Stimulated activated CD4-positive, alpha-beta T cell treated with anti-CD3 and anti-CD28 coated beads, Interleukin-1b, Interleukin-23, amount 100 ng/mL, for 1 hour (primary cell): ENCODE results near the gene MYG1.
"Not testable (repeated sequence)": the region's sequence is repeated elsewhere in the genome, so short reads cannot be mapped to it uniquely, and the experiment has no call there.

ENCODE experiments used
- DNase-seq, 2 donors: peaks; one replicate each; pipeline ENCODE4 v3.0.0-alpha.2; 2020; ENCODE audit warnings: low read depth in 2 of 2

MYG1 gene

DNA sequence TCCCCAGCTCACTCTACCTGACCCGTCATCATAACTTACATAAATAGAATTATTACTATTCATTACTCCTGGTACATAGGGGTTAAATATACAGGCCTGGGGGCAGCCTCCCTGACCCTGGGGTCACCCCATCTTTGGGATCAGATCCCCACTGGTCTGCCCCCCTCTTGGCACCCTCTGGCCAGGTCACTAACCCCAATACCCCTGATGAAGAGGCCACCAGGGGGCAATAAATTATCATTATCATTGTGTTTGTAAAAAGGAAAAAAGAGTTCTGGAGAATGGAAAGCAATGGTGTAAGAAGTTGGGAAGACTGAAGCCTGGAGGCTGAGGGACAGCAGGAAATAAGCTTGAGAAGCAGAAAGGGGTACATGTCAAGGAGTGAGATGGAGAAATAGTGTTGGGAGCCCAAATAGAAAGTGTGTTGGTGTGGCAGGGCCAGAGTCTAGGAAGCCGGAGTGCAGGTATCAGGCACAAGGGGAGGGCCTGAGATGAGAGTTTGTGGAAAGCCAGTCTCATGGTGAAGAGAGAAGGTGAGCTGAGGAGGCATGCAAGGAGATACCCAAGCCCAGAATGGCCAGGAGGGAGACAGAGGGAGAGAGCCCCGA, 28.0 kb downstream of the MYG1 start:
- no peak for DNase-seq

DNA sequence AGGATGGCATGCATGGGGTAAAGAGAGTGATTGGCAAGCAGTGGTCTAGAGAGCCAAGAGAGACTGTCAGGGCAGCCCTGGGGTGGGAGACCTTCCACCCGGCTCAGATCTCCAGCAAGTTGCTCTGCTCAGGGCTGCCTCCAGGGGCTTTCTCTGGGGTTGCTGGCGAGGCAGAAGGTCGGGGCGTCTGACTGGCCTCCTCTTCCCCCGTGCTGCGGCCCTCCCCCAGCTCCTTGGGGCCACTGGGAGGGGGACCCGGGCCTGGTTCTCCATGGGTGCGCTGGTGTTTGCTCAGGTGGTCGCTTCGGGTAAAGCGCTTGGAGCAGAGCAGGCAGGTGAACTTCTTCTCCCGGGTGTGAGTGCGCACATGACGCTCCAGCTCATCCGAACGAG, 28.5 kb downstream of the MYG1 start:
- DNase-seq, result no peak

DNA sequence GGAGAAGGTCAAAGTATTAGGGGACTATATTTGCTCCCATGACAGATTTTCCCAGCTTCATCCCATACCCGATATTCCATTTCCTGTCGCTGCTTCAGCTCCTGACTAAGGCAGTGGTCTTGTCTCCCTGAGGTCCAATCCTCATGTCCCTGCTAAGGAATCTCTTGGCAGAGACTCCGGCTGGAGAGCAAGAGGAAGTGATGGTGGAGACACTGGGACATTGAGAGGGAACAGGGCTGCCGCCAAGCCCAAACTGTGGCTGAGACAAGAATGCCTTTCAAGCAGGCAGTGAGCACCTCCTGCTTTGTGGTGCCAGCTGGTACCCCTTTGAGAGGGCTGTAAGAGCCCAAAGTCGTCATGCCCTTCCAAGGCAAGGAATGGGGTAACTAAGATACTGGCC, 31.2 kb downstream of the MYG1 start:
- DNase-seq, result no peak

DNA sequence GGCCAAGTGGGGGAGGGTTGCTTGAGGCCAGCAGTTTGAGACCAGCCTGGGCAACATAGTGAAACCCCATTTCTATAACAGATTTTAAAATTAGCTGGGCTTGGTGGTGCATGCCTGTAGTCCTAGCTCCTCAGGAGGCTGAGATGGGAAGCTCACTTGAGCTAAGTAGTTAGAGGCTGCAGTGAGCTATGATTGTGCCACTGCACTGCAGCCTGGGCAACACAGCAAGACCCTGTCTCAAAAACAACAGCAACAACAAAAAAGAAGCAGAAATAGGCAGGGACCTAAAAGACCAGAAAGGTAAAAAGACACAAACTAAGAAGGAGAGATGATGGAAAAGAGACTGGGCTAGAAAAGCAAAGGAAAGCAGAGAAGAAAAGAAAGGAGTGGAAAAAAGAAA, 32.8 kb downstream of the MYG1 start:
- not testable (repeated sequence) for DNase-seq

DNA sequence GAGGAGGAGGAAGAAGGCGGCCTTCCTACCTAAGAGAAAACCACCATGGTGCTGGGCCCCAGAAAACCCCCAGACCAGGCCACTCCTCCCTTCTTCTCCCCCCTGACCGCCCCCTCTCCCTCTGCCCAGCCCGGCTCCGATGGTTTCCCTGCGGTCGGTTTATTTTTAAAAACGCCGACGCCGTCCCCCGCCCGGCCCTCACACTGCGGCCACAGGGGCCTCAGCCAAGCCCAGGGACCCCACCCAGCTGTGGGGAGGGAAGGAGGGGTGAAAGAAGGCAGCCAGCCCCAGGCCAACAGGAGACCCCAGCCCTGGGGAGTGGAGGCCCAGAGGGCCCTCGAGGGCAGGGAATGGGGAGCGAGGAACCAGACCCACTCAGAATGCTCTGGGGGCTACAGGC, 33.2 kb downstream of the MYG1 start:
- no peak for DNase-seq

DNA sequence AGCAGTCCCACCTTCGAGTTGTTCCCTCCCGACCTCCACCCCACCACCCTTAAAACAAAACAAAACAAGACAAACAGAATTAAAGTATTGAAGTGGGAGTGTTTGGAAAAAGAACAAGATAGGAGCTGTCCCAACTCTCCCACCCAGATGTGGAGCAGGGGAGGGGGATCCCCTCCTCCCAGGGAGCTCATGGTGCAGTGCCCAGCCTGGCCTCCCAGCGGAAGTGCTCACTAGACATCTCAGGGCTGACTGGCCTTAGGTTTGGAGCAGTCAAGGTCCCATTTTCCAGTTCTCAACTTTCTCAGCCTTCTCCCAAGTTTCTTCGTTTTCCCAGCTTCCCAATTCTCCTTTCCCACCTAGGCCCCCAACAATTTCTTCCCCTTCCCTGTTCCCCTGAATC, 33.8 kb downstream of the MYG1 start:
- no peak for DNase-seq

DNA sequence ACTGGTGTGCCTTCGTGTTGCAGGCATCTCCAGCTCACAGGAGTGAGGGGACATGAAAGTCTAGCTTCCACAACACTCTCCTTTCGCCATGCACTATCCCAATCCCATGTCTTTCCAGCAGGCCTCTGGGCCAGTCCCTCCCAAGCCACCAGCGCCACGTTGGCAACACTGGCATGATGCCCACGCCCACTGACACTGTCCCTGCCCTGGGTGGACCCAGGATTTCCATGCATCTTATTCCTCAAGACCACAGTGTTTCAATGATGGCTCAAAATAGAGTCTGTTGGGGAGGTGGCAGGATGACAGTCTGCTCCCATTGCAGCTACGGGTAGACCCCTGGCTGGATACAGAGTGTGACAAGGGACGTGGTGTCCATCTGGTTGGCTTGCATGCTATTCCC, 34.4 kb downstream of the MYG1 start:
- no peak for DNase-seq

DNA sequence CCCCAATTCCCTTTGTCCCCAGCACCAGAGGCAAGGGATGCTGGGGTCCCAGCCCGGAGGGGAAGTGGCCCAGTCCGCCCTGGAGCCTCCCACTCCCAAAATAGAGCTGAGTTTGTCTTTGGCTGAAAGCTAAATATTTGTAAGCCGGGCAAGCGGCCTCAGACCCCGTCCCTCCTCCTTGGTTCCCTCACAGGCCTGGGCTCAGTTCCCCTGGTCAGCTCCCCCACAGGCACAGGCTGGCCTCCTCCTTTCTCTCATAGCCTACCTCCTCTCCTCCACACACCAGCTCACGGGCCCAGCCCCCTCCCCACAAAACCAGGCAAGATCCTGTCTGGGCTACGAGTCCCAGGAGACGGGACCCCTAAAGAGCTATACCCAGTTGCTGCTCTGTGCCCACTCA, 35.3 kb downstream of the MYG1 start:
- no peak for DNase-seq

DNA sequence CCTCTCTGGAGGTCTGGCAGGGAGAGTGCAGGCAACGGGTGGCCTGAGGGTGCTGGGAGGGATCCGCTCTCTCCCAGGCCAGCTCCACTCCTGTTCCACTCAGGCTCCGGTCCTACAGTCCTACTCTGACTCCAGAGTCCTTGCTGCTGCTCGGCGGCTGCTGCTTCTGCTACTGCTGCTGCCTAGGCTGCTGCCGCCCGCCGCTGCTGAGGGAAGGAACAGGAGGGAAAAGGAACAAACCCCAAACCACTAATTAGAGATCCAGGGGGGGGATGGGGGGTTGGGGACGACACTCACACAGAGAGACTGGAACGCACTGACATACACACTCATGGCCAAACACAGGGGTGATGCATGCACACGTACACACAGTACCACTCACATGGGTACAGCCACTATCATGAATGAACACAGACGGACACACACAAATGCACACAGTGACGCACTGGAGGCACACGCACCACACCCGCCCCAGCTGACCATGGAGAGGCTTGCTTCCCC, 36.7 kb downstream of the MYG1 start, which contains the start of gene SP7:
Gene SP7, minus strand, starts transcription at position 174 of the 501 bp plus-strand sequence. CDS start 708 bp downstream, outside the sequence.
- no peak for DNase-seq

DNA sequence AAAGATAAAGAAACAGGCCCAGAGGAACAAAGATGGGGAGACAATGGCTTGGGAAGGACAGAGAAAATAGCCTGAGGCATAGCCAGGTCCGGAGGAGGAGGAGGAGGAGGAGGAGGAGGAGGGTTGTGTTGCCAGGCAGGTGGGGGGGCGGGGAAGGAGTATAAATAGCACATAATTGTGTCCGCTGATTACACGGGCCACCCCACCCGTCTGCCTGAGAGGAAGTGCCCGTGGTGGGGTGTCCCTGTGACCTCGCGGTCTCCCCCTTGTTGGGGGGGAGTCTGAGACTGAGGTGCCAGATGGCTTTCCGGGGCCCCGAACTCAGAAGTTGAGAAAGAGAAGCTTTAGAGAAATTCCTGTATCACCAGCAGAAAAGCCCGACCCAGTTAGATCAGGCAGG, 38.5 kb downstream of the MYG1 start:
- DNase-seq, result no peak

DNA sequence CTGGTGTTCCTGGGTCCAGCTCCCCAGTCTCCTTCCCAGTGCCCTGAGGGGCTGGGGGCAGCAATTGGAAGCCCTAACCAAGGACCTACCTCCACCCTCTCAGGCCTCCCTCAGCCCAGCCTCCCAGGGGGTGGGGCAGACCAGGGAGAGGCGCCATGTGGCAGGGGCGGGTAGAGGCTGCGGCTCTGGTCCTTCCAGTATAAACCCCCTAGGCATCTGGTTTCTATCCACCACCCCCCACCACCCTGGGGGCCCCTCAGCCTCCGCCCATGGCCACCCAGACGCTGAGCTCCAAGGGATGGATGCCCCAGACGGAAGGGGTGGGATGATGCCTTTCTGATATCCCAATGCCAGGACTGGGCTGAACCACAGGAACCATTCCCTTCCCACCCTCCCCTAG, 39.4 kb downstream of the MYG1 start:
- DNase-seq, result no peak

DNA sequence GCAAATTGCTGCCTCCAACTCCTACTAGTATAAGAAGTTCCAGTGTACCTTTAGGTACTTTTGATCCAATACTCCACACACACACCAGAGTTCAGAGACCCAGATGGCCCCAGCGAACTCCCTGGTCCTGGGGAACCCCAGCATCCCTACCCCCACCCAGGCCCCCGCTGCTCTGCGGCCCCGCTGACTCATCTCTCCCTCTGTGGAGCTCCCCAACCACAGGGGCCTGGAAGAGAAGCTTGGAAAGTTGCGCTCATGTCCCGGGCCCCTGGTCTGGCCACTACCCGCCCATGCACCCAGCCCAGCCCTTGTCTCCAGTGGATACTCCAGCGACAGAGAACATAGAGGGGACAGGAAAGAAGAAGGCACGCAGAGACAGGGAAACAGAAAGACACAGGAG, 40.9 kb downstream of the MYG1 start:
- no peak for DNase-seq

DNA sequence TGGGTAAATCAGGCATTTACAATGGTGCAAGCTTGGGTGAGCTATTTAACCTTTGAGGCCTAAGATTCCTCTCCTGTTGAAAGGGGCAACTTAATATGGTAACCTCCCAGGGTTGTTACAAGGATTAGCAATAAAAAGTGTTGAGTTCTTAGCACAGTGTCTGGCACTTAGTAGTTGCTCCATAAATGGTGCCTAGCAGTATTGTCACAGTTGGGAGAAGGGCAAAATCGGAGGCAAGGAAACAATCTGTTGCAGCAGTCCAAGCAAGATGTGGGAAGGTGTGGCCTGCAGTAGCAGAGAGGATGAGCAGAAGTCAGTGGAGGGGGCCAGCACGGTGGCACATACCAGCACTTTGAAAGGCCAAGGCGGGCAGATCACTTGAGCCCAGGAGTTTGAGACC, 44.0 kb downstream of the MYG1 start:
- no peak for DNase-seq

DNA sequence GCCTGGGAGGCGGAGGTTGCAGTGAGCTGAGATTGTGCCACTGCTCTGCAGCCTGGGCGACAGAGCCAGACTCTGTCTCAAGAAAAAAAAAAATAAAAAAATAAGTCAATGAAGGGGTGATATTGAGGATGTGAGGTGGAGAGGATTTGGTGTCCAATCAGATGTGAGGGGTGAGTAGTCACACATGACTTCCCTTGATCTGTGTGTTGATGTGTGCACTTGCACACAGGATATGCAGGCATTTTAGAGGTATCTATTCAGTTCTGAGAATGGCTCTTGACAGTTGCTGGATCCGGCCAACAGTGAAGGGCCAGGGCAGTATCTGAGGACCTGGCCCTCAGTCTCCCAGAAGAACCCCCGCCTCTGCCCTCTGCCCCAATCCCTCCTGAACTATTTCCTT, 44.5 kb downstream of the MYG1 start:
- DNase-seq, result no peak

DNA sequence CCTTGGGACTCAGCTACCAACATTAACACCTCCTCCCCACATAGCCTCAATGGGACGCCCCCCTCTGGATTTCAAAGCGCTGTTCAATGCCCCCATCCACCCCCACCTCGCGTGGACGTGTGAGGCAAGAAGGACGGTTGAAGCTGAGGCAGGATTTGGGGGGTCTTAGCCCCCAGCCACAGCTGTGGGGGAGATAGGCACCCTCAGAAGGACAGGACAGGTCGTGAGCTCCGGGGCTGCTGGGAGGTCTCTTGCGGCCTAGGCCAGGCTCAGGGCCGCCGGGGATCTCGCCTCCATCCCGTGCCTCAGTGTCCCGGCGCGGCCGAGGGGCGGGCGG, 45.0 kb downstream of the MYG1 start:
- DNase-seq, result no peak

DNA sequence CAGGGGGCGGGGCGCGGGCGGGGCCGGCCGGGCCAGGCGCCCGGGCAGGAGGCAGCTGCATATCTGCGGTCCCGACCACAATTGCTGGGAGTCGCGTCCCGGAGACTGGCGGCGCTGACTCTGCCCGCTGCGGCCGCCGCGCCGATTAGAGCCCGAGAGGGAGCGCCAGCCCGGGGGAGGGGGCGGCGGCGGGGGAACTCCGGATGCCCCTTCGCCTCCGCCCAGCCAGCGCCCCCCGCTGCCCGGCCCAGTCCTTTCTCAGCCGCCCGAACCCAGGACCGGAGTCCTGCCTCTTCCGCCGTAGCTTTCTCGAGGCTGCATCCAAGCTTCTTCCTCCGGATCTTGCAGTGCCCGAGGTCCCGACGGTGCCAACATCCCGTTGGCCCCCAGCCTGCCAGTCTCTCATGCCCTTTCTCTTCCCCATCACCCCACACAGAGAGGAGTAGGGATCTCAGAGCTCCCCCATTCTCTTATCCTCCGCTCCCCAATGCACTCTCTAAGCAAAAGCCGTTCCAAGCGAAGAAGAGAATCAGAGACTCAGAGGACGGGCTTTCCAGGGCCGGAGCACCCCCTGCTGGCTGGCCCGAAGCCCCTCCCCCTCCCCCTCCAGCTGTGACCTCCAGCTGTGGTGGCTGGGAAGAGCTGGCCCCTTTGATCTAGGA, 45.5 kb downstream of the MYG1 start:
- peak; percentile 20 to 58 for DNase-seq

DNA sequence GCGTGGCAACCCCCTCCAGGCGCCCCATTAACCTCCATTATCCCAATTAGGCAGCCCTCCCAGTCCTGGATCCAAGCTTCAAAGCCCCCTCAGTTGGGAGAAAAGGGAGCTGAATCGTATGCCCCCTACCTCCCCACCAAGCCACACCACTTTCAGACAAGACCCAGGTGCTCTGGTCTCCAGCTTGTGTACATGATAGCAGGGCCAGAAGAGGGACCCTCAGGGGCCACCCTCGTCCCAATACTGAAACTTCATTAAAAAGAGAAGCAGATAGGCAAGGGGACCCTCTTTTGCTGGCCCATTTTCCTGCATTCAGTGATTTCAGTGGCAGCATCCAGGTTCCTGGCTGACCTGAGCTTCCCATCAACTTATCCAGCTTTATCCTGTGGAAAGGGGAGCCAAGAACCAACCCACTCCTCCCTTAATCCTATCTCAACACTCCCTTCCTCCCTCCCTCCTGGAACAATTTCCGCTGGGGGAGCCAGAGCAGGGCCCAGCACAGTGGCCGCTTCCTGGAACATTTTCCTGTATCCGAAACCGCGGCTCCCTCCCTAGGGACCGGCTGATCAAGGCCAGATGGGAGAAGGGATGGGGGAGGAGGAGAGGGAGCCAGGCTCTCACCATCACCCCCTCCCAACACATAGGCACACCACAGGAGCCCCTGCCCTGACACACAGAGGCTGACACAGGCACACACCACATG, 46.1 kb downstream of the MYG1 start:
- DNase-seq, result no peak

DNA sequence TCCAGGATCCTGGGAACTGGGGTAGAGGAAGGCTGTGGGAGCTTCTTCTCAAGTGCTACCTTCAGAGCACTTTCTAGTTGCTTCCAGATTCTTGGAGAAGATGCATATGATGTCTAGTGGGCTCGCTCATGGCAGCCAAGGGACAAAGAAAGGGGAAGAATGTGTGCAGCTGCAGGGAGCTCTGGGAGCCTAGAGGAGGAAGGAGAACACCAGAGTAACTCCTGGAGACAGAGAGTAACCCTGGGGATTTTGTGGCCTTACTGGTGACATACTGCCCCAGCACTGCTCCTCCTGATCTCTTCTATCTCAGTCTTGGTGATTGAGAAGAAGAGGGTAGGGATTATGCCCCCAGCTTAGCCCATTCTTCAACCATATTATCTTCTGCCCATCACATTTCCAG, 47.0 kb downstream of the MYG1 start:
- no peak for DNase-seq

DNA sequence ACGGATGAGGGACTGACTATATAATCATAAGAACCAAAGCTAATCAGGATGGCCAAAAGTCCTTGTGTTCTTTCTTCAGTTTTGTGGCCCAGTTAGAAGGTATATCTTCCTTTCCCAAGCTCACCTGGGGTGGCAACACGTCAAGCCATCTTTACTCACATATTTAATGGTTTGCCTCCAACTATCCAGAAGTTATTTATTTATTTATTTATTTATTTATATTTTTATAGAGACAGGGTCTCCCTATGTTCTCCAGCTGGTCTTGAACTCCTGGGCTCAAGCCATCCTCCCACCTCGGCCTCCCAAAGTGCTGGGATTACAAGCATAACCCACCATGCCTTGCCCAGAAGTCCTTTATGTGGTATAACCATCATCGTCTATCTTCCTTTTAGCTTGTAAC, 48.4 kb downstream of the MYG1 start:
- no peak for DNase-seq

DNA sequence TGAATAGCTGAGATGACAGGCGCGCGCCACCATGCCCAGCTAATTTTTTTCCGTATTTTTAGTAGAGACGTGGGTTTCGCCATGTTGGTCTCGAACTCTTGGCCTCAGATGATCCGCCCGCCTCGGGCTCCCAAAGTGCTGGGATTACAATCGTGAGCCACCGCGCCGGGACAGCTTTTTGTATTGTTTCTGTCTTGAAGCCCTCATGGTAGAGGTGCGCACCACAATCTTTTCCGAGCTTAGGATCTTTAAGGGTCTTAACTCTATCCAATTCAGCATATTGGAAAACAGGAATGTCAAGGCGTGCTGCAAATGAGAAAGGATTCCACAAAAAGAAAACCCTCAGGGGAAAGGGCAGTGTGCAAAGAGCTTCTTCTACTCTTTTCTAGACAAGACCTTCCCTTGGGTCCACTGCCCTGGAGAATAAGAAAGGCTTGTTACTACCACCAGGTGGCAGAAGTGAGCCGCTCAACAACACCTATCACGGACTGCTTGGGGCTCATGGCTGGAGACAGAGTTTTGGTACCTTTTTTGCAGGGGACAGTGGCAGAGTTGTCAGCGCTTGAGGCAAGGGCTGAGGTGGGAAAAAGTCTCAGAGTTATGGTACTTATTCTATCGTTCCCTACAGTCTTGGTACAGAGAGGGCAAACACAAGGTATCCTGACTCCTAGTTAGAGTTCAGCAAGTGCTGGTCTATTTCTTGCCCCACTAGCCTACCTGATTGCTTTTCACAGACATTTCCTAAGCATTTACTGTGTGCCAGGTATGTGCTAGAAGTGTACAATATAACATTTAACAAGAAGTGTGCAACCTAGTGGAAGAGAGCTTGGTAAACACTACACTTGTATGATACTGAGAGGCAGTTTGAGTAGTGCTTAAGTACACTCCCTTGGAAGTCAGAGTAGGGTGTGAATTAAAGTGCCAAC, 53.1 kb downstream of the MYG1 start:
- peak; percentile 63 to 66 for DNase-seq

DNA sequence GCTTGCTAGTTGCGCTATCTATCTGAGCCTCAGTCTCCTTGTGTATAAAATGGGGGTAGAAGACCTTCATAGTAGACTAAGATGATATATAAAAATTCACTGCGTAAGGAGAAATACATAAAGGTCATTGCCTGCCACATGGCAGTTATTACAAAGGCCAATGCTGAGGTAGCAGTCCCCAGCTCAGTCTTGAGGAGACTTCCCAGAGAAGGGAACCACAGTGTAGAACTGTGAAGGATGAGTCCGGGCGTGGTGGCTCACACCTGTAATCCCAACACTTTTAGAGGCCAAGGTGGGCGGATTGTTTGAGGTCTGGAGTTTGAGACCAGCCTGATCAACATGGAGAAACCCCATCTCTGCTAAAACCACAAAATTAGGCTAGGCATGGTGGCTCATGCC, 53.8 kb downstream of the MYG1 start:
- no peak for DNase-seq

DNA sequence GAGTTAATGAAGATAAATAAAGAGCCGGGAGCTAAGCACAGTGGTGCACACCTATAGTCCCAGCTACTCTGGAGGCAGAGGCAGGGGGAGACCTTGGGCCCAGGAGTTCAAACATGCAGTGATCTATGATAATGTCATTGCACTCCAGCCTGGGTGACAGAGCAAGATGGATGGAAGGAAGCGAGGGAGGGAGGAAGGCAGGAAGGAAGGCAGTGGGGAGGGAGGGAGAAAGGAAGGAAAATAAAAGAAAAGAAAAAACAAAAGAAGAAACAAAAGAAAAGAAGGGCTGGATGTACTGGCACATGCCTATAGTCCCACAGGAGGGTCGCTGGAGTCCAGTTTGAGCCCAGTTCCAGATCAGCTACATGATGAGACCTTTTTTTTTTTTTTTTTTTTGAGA, 55.6 kb downstream of the MYG1 start:
- DNase-seq, result no peak
